H9 (cell line): ENCODE measurements around the gene TRMT112. TPM values are rescaled to one million over a fixed set of nuclear protein-coding genes. Genes with fewer than 3 reads are reported as not detected.

Experiments used
- DNase-seq: peaks from one replicate; pipeline ENCODE4 v3.0.0-alpha.2; 2017
- H2AFZ ChIP-seq: one replicate; pipeline ENCODE4 v1.6.1; 2013; ENCODE audit warnings: mild to moderate bottlenecking, low read length, control low read depth, moderate library complexity
- H2AK5ac ChIP-seq: 2 replicates; pipeline ENCODE4 v1.6.1; 2013; ENCODE audit warnings: low read length, control low read depth, mixed read lengths; ENCODE audit not compliant: insufficient read length
- H2BK120ac ChIP-seq: one replicate; pipeline ENCODE4 v1.6.1; 2013; ENCODE audit warnings: low read depth, mild to moderate bottlenecking, low read length, control low read depth, inconsistent platforms; ENCODE audit not compliant: poor library complexity, severe bottlenecking
- H2BK12ac ChIP-seq: 2 replicates; pipeline ENCODE4 v1.6.1; 2013; ENCODE audit warnings: low read length, control low read depth, mixed read lengths, low read depth; ENCODE audit not compliant: insufficient read length
- H2BK15ac ChIP-seq: 2 replicates; pipeline ENCODE4 v1.6.1; 2013; ENCODE audit warnings: low read depth, low read length, control low read depth
- H2BK20ac ChIP-seq: one replicate; pipeline ENCODE4 v1.6.1; 2013; ENCODE audit warnings: low read depth, mild to moderate bottlenecking, low read length, control low read depth, inconsistent platforms; ENCODE audit not compliant: poor library complexity, severe bottlenecking
- H2BK5ac ChIP-seq: 2 replicates; pipeline ENCODE4 v1.6.1; 2013; ENCODE audit warnings: low read length, control low read depth, mixed read lengths; ENCODE audit not compliant: insufficient read length
- H3K14ac ChIP-seq: 2 replicates; pipeline ENCODE4 v1.6.1; 2013; ENCODE audit warnings: low read length, control low read depth; ENCODE audit not compliant: insufficient read depth
- H3K18ac ChIP-seq: 2 replicates; pipeline ENCODE4 v1.6.1; 2013; ENCODE audit warnings: low read depth, mild to moderate bottlenecking, mixed read lengths, low read length, control low read depth; ENCODE audit not compliant: insufficient read length
- H3K23ac ChIP-seq: 2 replicates; pipeline ENCODE4 v1.6.1; 2013; ENCODE audit warnings: low read length, control low read depth, mixed read lengths, low read depth; ENCODE audit not compliant: insufficient read length
- H3K23me2 ChIP-seq: 2 replicates; pipeline ENCODE4 v1.6.1; 2013; ENCODE audit warnings: low read depth, mild to moderate bottlenecking, mixed read lengths, low read length, control low read depth; ENCODE audit not compliant: insufficient read length, poor library complexity, severe bottlenecking
- H3K27ac ChIP-seq: 2 replicates; pipeline ENCODE4 v1.5.1; 2013; ENCODE audit warnings: low read length, control low read depth, mixed read lengths, low read depth; ENCODE audit not compliant: insufficient read length
- H3K27me3 ChIP-seq: 2 replicates; pipeline ENCODE4 v1.6.1; 2013; ENCODE audit warnings: low read length, control low read depth, inconsistent platforms; ENCODE audit not compliant: insufficient read depth
- H3K4ac ChIP-seq: 2 replicates; pipeline ENCODE4 v1.6.1; 2013; ENCODE audit warnings: low read depth, mild to moderate bottlenecking, control low read depth, inconsistent platforms, low read length, moderate library complexity
- H3K4me1 ChIP-seq: 2 replicates; pipeline ENCODE4 v1.6.1; 2013; ENCODE audit warnings: low read length, control low read depth, inconsistent platforms; ENCODE audit not compliant: insufficient read depth
- H3K4me2 ChIP-seq: 2 replicates; pipeline ENCODE4 v1.6.1; 2013; ENCODE audit warnings: low read length, control low read depth, mixed read lengths; ENCODE audit not compliant: insufficient read length, insufficient read depth
- H3K56ac ChIP-seq: 2 replicates; pipeline ENCODE4 v1.6.1; 2013; ENCODE audit warnings: low read depth, mild to moderate bottlenecking, mixed read lengths, low read length, control low read depth; ENCODE audit not compliant: insufficient read length
- H3K79me1 ChIP-seq: 2 replicates; pipeline ENCODE4 v1.6.1; 2013; ENCODE audit warnings: low read depth, mild to moderate bottlenecking, moderate library complexity, low read length, control low read depth, inconsistent platforms; ENCODE audit not compliant: insufficient read depth, poor library complexity, severe bottlenecking
- H3K79me2 ChIP-seq: 2 replicates; pipeline ENCODE4 v1.6.1; 2013; ENCODE audit warnings: low read length, control low read depth, inconsistent platforms; ENCODE audit not compliant: insufficient read depth
- H3K9ac ChIP-seq: 2 replicates; pipeline ENCODE4 v1.6.1; 2013; ENCODE audit warnings: low read length, control low read depth, mixed read lengths; ENCODE audit not compliant: insufficient read length; ENCODE audit errors: extremely low read depth
- H3K9me3 ChIP-seq: one replicate; pipeline ENCODE4 v1.6.1; 2013; ENCODE audit warnings: low read depth, low read length, inconsistent platforms; ENCODE audit not compliant: control insufficient read depth
- H3T11ph ChIP-seq: one replicate; pipeline ENCODE4 v1.6.1; 2013; ENCODE audit warnings: mild to moderate bottlenecking, low read length, control low read depth, inconsistent platforms
- H4K20me1 ChIP-seq: one replicate; pipeline ENCODE4 v1.6.1; 2013; ENCODE audit not compliant: control insufficient read depth, insufficient read length, insufficient read depth
- H4K5ac ChIP-seq: 2 replicates; pipeline ENCODE4 v1.6.1; 2013; ENCODE audit warnings: low read depth, mild to moderate bottlenecking, mixed read lengths, low read length, control low read depth; ENCODE audit not compliant: insufficient read length
- H4K8ac ChIP-seq: replicated peaks from 2 replicates; pipeline ENCODE4 v1.6.1; 2013; ENCODE audit warnings: low read length, control low read depth, mixed read lengths, low read depth; ENCODE audit not compliant: insufficient read length
- H4K91ac ChIP-seq: 2 replicates; pipeline ENCODE4 v1.6.1; 2013; ENCODE audit warnings: low read depth, mild to moderate bottlenecking, moderate library complexity, mixed read lengths, low read length, control low read depth; ENCODE audit not compliant: insufficient read length
- H3K27ac Mint-ChIP-seq, 3 experiments: 2 replicates in 2 of 3; 3 replicates in 1 of 3; pipeline ENCODE4 v1.8.0; 2020 to 2021; ENCODE audit warnings: mixed read lengths in 3 of 3, mild to moderate bottlenecking in 1 of 3, moderate library complexity in 1 of 3
- H3K27me3 Mint-ChIP-seq: 2 replicates; pipeline ENCODE4 v1.8.0; 2021; ENCODE audit warnings: low read depth, mild to moderate bottlenecking, moderate library complexity, mixed read lengths
- H3K36me3 Mint-ChIP-seq, 3 experiments: 2 replicates in 2 of 3; 3 replicates in 1 of 3; pipeline ENCODE4 v1.8.0; 2020 to 2021; ENCODE audit warnings: low read depth in 3 of 3, mixed read lengths in 3 of 3; ENCODE audit not compliant: insufficient read depth in 1 of 3
- H3K4me1 Mint-ChIP-seq, 2 experiments: 2 replicates each; pipeline ENCODE4 v1.8.0; 2020; ENCODE audit warnings: mixed read lengths in 2 of 2
- H3K4me3 Mint-ChIP-seq, 2 experiments: 2 replicates in 1 of 2; 3 replicates in 1 of 2; pipeline ENCODE4 v1.8.0; 2020 to 2021; ENCODE audit warnings: mild to moderate bottlenecking in 2 of 2, mixed read lengths in 2 of 2, moderate library complexity in 1 of 2
- H3K9me3 Mint-ChIP-seq, 2 experiments: 2 replicates in 1 of 2; 3 replicates in 1 of 2; pipeline ENCODE4 v1.8.0; 2020; ENCODE audit warnings: mild to moderate bottlenecking in 2 of 2, mixed read lengths in 2 of 2, moderate library complexity in 1 of 2
- WGBS: extraction: QIAGEN DNeasy Blood & Tissue Kit; methylation state at CpG from one replicate; pipeline ENCODE4 v1.1.7; 2013; ENCODE audit warnings: missing lambda C conversion rate, low lambda C conversion rate, mixed read lengths; ENCODE audit not compliant: insufficient read length; ENCODE audit errors: extremely low coverage; 5-methylcytosine and 5-hydroxymethylcytosine counted together
- total RNA-seq: library from RNA; stranded (reverse); gene quantifications from 2 replicates; pipeline ENCODE4 v1.2.1, GENCODE V29; 2021
- TF ChIP-seq, protein P1 (sequence below): fragments of 200-600 bp; sonication (generic); conservative IDR thresholded peaks from 3 replicates; pipeline ENCODE4 v1.8.0; 2021; ENCODE audit warnings: antibody characterized with exemption, mild to moderate bottlenecking

Gene TRMT112
- total RNA-seq, 1 experiment from 2014 or later = 315 TPM

DNA sequence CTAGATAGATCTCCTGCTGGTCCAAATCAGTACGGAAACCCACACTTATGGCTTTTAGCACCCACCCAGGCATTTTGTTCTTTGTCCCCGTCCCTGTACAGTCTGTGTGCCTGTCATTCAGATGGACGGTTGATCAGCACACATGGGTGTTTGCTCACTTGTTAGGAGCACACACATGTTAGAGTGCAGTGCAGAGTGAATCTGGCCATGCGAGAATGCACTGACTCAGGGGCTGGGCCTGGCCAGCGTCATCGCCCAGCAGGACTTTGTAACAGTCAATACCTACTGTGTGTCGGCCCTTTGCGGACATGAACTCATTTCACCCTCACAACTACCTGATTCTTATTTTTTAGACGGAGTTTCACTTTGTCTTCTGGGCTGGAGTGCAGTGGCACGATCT is 45.0 kb upstream of the TRMT112 start:
- DNase-seq = no peak
- Histone ChIP-seq H4K20me1 (peaks cover 2% of the 10 kb centered on the region), H3K9ac (no peak overlapping the region), H2BK120ac (no peak overlapping the region), H3K9me3 (no peaks in the 10 kb centered on the region), H3K4me2 (no peak overlapping the region), H2BK20ac (no peak overlapping the region), H3K79me1 (no peaks in the 10 kb centered on the region), H3K27ac (no peak overlapping the region), H2BK5ac (no peak overlapping the region), H4K8ac (no peak overlapping the region), H2BK12ac (no peak overlapping the region), H2BK15ac (no peak overlapping the region), H3K4me1 (peaks cover 2% of the 10 kb centered on the region; the same call in 1 of the 2 replicates), H4K91ac (no peak overlapping the region), H3K56ac (no peak overlapping the region), H3K79me2 (no peaks in the 10 kb centered on the region), H3K18ac (no peak overlapping the region), H3K27me3 (no peaks in the 10 kb centered on the region; the same call in 1 of the 2 replicates), H3K14ac (no peak overlapping the region), H3K4ac (no peak overlapping the region), H4K5ac (no peak overlapping the region), H3T11ph (no peak overlapping the region), H3K23me2 (peaks cover 12% of the 10 kb centered on the region), H2AK5ac (no peak overlapping the region), H3K23ac (no peak overlapping the region), H2AFZ (no peak overlapping the region)
- Mint-ChIP-seq H3K4me3 (no peak overlapping the region; a peak in 1 of 5 replicates), H3K36me3 (peaks cover 18 to 53% (median 42%) of the 10 kb centered on the region in 3 experiments), H3K27ac (no peak overlapping the region), H3K4me1 (peaks cover 8 to 22% of the 10 kb centered on the region in 2 experiments), H3K27me3 (no peaks in the 10 kb centered on the region), H3K9me3 (no peaks in the 10 kb centered on the region)
- TF ChIP-seq, protein P1, sequence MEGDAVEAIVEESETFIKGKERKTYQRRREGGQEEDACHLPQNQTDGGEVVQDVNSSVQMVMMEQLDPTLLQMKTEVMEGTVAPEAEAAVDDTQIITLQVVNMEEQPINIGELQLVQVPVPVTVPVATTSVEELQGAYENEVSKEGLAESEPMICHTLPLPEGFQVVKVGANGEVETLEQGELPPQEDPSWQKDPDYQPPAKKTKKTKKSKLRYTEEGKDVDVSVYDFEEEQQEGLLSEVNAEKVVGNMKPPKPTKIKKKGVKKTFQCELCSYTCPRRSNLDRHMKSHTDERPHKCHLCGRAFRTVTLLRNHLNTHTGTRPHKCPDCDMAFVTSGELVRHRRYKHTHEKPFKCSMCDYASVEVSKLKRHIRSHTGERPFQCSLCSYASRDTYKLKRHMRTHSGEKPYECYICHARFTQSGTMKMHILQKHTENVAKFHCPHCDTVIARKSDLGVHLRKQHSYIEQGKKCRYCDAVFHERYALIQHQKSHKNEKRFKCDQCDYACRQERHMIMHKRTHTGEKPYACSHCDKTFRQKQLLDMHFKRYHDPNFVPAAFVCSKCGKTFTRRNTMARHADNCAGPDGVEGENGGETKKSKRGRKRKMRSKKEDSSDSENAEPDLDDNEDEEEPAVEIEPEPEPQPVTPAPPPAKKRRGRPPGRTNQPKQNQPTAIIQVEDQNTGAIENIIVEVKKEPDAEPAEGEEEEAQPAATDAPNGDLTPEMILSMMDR = no peak
- WGBS = no CpG with 5 or more reads among the region's 10 CpGs
